Measurements from ENCODE around the gene DHCR7.

DNA sequence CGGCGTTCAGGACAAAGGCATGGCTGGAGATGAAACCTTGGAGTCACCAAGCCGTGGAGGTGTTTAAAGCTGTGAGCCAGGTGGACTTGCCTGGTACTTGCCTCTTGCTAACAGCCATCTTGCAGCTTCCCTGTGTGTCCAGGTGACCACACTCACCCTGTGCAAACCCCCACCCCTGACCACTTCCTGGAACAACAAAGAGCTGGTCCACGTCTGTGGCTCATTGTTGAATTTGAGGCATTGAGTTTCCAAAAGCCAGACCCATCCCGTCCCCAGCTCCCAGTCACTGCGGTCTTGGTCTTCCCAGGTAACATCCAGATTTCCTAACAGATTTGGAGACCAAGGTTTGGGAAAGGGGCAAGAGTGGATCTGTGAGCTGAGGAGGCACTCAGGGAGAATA lies 18.5 kb downstream of the DHCR7 start:
- TF ChIP-seq, protein P1, sequence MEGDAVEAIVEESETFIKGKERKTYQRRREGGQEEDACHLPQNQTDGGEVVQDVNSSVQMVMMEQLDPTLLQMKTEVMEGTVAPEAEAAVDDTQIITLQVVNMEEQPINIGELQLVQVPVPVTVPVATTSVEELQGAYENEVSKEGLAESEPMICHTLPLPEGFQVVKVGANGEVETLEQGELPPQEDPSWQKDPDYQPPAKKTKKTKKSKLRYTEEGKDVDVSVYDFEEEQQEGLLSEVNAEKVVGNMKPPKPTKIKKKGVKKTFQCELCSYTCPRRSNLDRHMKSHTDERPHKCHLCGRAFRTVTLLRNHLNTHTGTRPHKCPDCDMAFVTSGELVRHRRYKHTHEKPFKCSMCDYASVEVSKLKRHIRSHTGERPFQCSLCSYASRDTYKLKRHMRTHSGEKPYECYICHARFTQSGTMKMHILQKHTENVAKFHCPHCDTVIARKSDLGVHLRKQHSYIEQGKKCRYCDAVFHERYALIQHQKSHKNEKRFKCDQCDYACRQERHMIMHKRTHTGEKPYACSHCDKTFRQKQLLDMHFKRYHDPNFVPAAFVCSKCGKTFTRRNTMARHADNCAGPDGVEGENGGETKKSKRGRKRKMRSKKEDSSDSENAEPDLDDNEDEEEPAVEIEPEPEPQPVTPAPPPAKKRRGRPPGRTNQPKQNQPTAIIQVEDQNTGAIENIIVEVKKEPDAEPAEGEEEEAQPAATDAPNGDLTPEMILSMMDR (IDR thresholded peaks at IDR 0.05; ENCODE audit: poor library complexity): no peak
- no peak for TF ChIP-seq EZH2 (IDR thresholded peaks at IDR 0.05; ENCODE audit: borderline replicate concordance)

All from hepatocyte (in vitro differentiated cells).